HG03378 (cell line): Measurements from ENCODE around the gene GPR32.
"Not testable (repeated sequence)": the region's sequence is repeated elsewhere in the genome, so short reads cannot be mapped to it uniquely, and the experiment has no call there.

Experiments
- ATAC-seq: cut with Tn5 transposase; IDR thresholded peaks from one replicate; pipeline ENCODE4 v1.9.1; 2021; ENCODE audit warnings: mild to moderate bottlenecking, moderate library complexity; ENCODE audit not compliant: unreplicated experiment

The GPR32 gene

GRCh38 chr19:50770164-50770563, at the start of gene GPR32:
Gene GPR32 (plus strand): TSS chr19:50770464. CDS start chr19:50770601, 137 bp downstream.
- not testable (repeated sequence) for ATAC-seq

GRCh38 chr19:50720921-50721381, 49.3 kb upstream of the GPR32 start:
- no peak for ATAC-seq

- ATAC-seq = no peak
These were observed 48.7 kb upstream of the GPR32 start for GRCh38 chr19:50721441-50722137.

GRCh38 chr19:50722201-50723013, 47.9 kb upstream of the GPR32 start:
- no peak for ATAC-seq

GRCh38 chr19:50723069-50723468, 47.2 kb upstream of the GPR32 start, which contains the start of gene CLEC11A:
Gene CLEC11A (plus strand): TSS chr19:50723364. CDS start chr19:50723526, 162 bp downstream.
- ATAC-seq = no peak

GRCh38 chr19:50723735-50724521, 46.3 kb upstream of the GPR32 start:
- no peak for ATAC-seq

GRCh38 chr19:50724522-50725217, 45.6 kb upstream of the GPR32 start:
- peak; percentile 64 for ATAC-seq

GRCh38 chr19:50725218-50725910, 44.9 kb upstream of the GPR32 start:
- ATAC-seq = no peak

GRCh38 chr19:50725911-50726230, 44.4 kb upstream of the GPR32 start:
- no peak for ATAC-seq

- ATAC-seq = no peak
These were observed 42.1 kb upstream of the GPR32 start for GRCh38 chr19:50728084-50728737.

- ATAC-seq = no peak
These were observed 40.4 kb upstream of the GPR32 start for GRCh38 chr19:50729894-50730293.

- ATAC-seq = no peak
These were observed 34.4 kb upstream of the GPR32 start for GRCh38 chr19:50735869-50736268.

GRCh38 chr19:50736338-50736737, 33.9 kb upstream of the GPR32 start:
- ATAC-seq = no peak

- ATAC-seq = no peak
These were observed 30.9 kb upstream of the GPR32 start for GRCh38 chr19:50739132-50739913.

- ATAC-seq = no peak
These were observed 30.3 kb upstream of the GPR32 start for GRCh38 chr19:50739914-50740426.

- no peak for ATAC-seq
These were observed 28.9 kb upstream of the GPR32 start for GRCh38 chr19:50741179-50741933.

GRCh38 chr19:50743537-50743936, 26.7 kb upstream of the GPR32 start:
- ATAC-seq = no peak

GRCh38 chr19:50745221-50745620, 25.0 kb upstream of the GPR32 start:
- no peak for ATAC-seq
